SIG-M5 treated with dmso at 0.1 percent for 504 hours (cell line): ENCODE measurements around the gene BID.

ENCODE experiments used
- DNase-seq: peaks from one replicate; lab custom pipeline; 2025; ENCODE audit not compliant: unreplicated experiment; lab: John Stamatoyannopoulos, UW

Gene BID

DNA sequence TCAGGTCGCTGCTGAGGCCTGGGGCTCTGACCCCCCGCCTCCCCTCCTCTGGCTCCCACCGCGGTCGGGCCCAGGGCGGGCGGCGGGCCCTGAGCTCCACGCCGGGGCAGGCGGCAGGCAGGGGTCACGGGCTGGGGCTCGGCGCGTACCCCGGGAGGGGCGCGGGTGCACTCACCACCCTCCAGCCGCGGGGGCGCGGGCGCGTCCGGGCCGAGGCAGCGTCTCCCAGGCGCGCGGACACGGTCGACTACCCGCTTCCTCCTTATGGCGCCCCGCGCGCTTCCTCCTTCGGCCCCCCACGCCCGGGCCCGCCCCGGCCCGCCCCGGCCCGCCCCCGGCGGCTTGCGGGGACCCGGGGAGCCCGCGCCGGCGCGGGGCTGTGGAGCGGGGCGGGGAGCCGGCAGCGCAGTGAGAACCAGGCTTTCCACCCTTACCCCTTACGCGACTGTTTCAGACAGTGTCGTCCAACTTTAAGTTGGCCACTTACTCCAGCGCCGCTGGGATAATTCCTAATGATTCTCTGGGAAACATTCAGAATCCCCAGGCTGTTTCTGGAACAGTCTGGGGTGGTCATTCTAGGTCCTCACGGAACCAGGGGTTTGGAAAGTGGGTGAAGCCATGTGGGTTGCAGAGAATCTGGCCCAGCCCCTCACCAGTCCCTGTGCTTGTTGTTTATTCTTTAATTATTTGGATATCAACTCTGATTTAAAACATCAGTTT lies at the start of gene BID:
BID (minus strand) TSS at position 264 of the 720 bp plus-strand sequence. CDS start 24,353 bp downstream, outside the sequence.
- DNase-seq = peak; percentile 35

DNA sequence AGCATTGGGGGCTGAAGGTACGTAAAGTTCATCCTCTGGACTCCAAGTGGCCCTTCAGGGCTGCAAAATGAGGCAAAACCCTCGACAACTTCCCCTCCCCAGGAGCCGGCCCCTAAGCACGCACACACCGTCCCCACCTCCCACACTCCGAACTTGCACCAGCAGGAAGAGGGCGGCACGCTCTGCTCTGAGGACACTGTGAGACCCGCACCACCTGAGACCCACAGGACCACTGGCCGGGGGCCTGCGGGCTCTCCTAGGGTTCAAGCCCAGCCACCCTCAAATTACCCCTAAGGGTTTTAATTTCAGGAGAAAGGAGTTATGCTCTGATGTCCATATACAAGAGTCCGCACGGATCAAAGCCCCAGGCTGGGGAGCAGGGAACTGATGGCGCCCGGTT lies 49.7 kb upstream of the BID start:
- no peak for DNase-seq

DNA sequence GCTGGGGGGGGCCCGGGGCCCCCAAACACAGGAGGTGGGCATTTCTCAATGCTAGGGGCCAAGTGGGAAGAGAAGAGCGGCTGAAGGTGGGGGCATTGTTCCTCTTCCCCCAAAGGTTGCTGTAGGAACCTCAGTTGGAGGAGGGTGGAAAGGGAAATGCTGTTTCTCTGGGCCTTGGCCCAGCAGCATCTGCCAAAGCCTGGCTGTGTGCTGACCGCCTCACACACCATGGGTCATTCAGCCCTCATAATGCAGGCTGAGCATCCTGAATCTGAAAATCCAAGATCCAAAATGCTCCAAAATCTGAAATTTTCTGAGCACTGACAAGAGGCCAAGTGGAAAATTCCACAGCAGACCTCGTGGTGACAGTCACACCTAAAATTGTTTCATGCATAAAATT lies 49.0 kb upstream of the BID start:
- DNase-seq = no peak

DNA sequence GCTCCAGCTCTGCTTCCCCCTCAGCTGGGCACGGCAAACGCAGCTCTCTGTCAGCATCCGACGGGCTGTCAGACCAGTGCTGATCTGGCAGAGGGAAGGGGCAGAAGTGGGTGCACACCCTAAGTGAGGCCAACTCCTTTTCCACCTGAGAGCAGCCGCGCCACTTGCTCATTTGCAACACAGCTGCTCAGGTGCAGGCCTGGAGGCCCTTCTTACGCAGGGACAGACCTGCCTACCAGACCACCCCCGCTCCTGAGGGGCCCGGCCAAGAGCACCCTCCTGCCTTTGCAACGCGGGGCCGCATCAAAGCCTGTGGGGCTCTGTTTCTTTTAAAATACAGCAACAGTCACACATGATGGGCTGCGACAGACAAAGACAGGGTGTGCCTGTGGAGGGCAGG lies 47.8 kb upstream of the BID start:
- no peak for DNase-seq

DNA sequence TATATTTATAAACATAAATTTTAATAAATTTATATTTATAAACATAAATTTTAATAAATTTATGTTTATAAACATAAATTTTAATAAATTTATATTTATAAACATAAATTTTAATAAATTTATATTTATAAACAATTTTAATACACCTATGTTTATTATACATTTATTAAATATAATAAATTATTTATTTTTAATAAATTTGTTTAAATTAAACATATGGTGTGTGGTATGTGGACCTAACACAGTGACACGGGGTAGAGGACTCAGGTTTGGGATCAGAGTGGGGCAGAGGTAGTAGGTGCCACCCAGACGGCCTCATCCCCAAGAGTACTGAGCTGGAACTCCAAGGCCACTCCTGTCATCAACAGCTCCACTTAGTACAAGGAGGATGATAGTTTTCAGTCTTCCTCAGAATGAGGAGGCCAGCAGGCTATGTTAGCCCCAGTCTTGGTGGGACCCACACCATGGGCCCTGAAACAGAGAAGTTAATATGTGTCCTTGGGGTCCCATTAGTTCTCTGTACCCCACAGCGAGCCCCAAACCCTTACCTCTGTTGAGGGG lies 46.7 kb upstream of the BID start:
- no peak for DNase-seq

DNA sequence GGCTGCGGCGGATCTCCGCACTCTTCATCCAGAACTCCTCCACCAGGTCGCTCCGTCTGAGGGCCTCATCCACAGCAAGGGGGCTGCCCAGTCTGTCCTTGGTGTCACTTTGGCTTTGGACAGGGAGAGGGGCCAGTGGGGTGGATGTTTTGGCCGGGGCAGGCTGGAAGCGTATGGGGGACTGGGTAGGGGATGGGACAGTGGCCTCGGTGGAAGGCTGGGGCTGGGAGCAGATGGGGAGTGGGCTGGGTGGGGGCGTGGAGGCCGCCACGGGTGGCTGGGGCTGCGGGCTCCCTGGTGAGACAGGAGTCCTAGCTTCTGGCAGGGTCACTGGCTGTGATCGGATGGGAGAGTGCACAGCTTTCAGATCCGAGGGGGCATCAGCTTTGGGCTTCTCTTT lies 44.4 kb upstream of the BID start:
- no peak for DNase-seq

DNA sequence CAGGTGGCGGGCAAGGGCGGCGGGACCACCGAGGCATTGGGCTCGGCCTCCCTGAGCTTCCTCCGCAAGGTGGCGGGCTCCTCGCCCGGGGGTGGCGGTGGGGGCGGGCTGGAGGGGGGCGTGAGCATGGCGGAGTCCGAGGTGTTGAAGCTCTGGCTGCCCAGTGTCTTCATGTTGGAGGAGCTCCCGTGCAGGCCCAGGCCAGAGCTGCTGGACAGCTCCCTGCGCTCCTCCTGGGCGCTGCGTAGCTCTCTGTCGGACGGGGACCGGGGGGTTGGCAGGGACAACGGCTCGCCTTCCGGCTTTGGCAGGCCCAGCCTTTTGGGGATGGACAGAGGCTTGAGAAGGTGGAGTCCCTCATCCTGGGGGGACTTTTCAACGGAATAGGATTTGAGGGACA lies 43.9 kb upstream of the BID start:
- no peak for DNase-seq

DNA sequence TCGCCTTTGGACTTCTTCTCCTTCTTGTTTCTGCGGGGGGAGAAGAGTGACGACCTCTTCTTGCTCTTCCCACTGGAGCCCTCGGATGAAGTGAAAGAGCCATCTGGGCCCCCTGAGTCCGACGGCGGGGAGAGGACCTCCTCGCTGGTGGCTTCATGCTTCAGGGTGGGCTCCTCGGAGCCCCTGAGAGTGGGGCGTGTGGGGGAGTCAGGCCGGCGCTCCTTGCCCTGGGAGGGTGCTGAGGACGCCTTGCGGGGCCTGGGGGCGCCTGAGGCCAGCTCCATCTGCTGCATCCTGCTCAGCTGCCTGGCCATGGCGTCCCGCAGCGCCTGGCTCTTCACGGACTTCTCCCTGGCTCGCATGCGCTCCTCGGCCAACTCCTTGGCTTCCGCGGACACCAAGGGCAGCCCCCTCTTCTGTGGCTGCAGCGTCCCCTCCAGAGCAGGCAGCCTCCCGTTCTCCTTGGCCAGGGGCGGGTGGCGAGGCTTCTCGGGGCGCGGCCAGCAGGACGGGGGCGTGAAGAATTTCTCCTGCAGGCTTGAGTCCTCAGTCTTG lies 43.3 kb upstream of the BID start:
- no peak for DNase-seq

DNA sequence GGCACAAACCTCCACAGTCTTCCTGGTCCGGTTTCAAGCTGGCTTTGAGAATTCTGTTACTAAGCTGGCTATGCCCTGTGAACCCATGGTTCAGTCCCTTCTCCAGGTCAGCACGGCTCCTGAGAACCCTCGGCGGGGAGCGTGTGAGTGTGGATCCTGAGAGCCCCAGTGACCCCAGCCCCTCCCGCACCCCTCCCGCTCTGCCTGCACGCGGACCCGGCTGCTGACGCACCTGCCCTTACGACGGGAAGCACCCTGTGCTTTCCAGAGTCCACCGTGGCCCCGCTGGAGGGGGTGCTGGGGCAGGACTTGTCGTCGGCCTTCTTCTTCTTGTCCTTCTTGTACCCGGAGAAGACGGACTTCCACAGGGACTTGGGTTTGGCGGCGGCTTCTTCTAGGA lies 42.8 kb upstream of the BID start:
- no peak for DNase-seq

DNA sequence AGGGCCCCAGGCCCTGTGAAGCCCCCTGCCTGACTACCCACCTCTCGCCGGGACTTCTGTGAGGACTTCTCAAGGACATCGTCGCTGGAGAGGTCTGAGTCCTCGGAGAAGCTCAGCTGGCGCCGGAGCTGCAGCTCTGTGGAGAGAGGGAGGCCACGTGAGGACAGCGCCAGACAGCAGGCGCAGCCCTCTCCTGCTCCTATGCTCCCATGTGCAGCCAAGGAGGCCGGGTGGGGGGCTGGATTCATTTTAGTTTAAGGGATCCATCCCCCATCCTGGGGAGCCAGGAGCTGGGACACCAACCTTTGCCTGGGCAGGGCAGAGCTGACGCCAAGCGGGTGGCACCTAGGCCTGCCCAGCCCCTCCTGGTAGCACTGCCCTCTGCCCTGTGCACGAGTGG lies 42.4 kb upstream of the BID start:
- DNase-seq = no peak

DNA sequence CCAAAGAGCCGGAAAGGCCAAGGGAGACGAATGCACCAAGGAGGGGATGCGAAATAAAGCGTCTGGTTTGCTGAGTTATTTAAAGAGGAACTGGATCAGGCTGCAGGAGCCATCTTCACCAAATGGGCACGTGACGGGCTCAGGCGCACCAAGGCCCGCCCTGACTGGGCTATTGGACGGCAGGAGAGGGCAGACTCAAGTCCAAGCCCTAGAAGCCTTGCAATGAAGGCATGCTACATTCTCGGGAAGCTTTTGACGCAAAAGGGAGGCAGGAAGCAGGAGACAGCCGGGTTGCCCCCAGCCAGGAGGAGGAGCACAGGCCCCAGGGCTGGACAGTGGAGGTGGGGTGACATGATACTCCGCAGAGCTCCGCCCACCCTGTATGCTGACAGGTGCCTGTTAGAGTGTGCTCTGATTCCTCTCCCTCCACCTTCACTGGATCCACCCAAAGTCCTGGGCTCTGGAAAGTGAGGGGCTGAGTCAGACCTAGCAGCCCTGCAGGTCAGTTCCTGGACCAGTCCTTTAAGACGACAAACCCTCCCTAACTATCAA lies 41.5 kb upstream of the BID start:
- DNase-seq = no peak

DNA sequence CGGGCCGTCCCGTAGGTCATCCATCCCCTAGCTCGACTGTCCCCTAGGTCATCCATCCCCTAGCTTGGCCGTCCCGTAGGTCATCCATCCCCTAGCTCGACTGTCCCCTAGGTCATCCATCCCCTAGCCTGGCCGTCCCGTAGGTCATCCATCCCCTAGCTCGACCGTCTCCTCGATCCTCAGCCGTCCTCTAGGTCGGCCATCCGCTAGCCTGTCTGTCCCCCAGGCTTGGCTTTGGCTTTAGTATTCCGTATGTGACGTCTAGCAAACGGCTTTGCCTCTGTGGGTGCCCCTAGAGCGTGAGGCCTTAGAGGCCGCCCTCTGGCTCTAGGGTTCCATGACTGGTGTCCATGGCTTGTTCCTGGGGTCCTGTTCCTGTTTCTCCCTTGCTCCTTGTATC lies 40.6 kb upstream of the BID start:
- DNase-seq = no peak

DNA sequence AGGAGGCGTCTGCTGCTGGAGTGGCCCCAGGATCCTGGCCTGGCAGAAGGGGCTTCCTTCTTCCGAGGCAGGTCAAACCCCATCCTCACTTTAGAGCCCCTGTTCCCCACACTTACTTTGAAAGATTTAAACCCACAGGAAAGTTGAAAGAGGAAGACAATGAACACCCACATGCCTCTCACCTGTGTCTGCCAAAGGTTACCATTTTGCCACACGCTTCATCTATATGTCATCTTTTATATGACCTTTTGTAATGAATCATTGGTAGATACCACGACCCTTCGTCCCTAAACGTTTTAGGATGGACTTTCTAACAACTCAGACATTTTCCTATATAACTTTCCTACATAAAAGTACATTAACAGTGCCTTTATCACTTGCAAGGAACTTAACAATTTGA lies 39.8 kb upstream of the BID start:
- no peak for DNase-seq

DNA sequence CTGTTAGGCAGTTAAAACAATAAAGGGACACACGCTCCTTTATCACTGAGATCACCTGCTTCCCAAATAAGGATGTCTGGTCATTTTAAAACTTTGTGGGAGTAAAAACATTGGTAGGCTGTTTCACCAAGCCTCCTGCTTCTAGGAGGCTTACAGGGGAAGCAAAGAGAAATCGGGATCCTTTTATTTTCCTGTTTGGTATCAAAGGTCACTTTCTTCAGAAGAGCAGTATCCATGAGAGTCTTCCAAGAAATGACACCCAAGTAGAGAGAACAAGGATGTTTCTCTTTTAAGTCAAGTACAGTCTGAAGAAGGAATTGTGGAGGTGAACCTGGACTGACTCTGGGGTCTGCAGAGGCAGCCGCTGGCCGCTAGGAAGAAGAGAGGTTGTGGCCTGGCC lies 36.9 kb upstream of the BID start:
- DNase-seq = no peak

DNA sequence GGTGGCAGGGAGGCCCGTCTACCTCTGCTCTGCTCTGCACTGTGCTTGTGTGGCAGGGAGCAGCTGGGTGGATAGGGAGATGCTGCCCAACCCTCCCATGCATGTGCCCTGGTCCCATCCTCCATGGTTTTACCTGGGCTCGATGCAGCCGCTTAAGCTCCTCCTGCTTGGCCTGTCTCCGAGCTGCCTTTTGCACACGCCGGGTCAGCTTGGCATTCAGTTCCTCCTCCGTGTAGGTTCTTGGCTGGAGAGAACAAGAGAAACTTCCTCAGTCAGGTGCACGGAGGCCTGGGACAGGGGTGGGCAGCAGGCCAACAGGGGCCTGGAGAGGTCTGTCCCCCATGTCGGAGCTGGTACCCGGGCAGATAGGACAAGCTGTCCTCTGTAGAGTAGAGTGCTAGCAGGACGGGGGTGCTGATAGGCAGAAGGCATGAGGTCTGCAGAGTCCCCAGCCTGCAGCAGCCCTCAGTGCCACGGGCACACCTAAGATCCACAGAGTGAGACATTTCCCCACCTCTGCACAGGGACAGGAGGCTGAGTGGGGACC lies 36.4 kb upstream of the BID start:
- no peak for DNase-seq

DNA sequence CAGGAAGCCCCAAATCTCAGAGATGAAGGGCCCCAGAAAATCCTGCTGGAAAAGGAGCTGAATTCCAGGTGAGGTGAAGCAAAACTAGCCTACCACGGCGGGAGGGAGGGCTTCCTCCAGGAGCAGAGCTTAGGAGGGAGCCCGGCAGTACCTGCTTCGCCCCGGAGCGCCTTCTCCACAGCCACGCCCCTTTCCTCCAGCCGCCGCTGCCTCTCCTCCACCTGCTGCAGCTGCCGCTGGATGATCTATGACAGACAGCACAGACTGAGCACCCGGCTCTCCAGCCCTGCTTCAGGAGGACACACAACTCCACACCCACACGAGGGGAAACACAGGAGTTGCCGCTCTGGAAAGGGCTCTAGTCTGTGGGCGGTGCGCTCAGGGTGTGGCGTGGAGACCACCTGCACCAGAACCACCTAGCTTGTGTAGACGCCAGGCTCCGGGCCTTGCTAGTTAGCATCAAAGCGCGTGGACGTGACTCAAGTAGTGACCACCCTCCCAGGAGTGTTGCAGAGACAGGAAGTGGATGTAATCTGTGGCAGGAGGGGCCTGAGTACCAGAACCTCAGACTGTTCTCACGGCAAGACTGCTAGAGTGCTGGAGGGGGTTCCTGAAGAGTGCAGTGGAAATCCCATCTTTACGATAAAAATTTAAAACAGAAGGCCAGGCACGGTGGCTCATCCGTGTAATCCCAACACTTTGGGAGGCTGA lies 34.6 kb upstream of the BID start:
- no peak for DNase-seq

DNA sequence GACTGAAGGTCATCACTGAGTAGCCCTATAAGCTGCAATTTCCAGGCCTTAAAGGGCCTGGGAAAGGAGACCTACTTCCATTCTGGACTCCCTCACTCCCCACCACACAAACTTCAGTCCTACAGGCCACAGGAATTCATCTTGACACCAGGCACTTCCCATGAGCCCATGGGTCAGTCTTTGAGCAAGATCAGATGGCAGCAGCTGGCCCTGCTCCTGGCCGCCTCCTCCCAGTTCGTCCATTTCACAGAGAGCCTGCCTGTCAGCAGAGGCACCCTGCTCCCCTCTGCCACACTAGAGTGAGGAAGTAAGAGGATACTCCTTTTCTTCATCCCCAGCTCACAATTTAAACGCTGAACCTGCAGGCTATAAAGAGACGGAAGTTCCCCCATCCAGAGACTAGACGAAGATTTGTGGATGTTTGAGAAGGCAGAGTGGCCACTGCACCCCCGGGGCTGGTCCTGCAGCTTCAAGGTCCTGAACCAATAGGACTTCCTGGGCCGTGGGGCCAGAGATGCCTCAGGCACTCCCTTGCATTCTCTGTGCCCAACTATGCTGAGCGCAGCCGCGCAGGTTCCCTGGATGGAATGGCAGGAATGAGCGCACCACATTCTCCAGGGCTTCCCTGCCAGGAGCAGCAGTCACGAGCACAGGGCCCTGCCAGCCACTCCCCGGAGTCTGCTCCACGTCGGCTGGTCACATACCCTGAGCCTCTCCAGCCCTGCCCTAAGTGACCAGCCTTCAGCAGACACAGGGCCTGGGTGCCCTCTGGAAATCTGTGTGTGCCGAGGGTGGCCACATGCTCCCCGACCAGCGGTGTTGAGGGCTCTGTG lies 33.5 kb upstream of the BID start:
- no peak for DNase-seq

DNA sequence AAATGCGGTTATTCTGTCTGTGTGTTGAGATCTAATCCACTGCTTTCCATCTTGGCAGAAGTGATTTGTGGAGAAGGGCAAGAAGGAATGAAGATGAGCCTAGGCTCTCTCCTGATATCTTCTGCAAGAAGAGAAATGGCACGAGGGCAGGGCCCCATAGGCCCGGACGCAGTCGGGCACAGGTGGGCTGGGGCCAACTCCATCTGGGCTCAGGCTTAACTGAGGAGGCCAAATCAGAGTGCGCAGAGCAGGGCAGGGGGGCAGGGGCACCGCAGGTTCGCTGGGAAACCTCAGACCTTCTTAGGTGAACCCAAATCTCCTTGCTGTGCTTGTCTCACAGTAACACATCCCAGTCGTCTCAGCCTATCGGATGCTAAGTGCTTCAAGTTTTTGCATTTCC lies 32.8 kb upstream of the BID start:
- DNase-seq = no peak

DNA sequence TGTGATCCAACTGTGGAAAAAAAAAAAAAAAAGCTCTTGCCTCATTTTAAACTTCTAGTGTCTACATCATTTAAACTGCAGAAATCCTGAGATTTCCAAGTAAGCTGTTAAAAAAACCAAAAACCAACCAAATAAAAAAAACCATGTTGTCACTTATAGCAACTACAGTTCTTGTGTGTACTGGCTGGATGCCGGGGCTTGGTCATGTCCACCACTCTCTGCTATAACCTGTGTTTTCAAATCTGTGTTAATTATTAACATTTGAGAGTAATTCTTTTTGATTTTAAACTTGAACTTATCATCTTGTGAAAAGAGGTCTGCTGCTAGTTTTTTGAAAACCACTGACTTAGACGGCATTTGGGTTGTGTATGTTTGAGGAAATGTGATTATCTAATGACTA lies 32.2 kb upstream of the BID start:
- DNase-seq = no peak

DNA sequence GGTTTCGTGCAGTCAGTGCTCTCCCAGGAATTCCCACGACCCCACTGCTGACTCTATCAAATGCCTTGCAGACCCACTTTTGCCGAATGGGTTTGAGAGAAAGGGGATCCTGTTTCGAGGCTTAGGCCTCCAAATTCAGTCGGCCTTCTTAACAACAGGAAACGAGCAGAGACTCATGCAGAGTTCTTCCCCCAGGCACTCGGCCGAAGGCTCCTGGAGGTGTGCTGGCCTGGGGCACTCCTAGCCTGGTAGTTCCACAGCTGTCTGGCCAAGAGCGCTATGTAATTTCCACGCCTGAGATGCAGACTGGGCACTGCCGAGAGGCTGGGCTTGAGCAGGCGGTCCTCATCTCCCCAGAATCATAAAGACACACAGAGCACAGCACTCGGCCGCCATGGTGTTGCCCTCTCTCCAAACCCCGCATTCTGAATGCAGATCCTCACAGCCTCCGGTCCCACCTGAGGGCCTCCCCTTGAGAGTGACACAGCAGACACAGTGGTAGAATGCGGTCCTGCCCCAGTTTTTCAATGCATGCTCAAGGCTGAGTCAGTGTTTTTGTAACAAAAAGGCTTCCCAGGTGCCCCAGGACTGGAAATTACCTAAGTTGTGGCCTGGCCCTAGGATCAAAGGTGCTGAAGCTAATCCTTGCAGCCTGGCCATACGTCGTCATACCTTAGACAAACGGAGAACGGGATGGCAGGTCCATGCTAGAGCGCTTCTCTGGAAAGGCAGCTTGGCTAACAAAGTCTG lies 30.2 kb upstream of the BID start:
- no peak for DNase-seq
